Nephron progenitor cell (in vitro differentiated cells): Measurements from ENCODE around the gene DNAAF1.
"Not testable (repeated sequence)": the region's sequence is repeated elsewhere in the genome, so short reads cannot be mapped to it uniquely, and the experiment has no call there.

Experiments used
- DNase-seq: peaks from one replicate; pipeline ENCODE4 v3.0.0; 2021
- H3K27ac Mint-ChIP-seq: 2 replicates; pipeline ENCODE4 v1.8.0; 2021; ENCODE audit warnings: mild to moderate bottlenecking, moderate library complexity, mixed read lengths
- H3K27me3 Mint-ChIP-seq: 2 replicates; pipeline ENCODE4 v1.8.0; 2021; ENCODE audit warnings: mild to moderate bottlenecking, low read depth, mixed read lengths; ENCODE audit not compliant: poor library complexity
- H3K36me3 Mint-ChIP-seq: 2 replicates; pipeline ENCODE4 v1.8.0; 2021; ENCODE audit warnings: low read depth, mixed read lengths
- H3K4me1 Mint-ChIP-seq: 2 replicates; pipeline ENCODE4 v1.8.0; 2021; ENCODE audit warnings: mixed read lengths
- H3K4me3 Mint-ChIP-seq: 2 replicates; pipeline ENCODE4 v1.8.0; 2021; ENCODE audit warnings: mild to moderate bottlenecking, moderate library complexity, mixed read lengths
- H3K9me3 Mint-ChIP-seq: 2 replicates; pipeline ENCODE4 v1.8.0; 2021; ENCODE audit warnings: mild to moderate bottlenecking, moderate library complexity, mixed read lengths
- TF ChIP-seq, protein P1 (sequence below): fragments of 200-600 bp; sonication (generic); IDR thresholded peaks from 2 replicates; pipeline ENCODE4 v1.5.0; 2021; ENCODE audit warnings: antibody characterized with exemption

The DNAAF1 gene

DNA sequence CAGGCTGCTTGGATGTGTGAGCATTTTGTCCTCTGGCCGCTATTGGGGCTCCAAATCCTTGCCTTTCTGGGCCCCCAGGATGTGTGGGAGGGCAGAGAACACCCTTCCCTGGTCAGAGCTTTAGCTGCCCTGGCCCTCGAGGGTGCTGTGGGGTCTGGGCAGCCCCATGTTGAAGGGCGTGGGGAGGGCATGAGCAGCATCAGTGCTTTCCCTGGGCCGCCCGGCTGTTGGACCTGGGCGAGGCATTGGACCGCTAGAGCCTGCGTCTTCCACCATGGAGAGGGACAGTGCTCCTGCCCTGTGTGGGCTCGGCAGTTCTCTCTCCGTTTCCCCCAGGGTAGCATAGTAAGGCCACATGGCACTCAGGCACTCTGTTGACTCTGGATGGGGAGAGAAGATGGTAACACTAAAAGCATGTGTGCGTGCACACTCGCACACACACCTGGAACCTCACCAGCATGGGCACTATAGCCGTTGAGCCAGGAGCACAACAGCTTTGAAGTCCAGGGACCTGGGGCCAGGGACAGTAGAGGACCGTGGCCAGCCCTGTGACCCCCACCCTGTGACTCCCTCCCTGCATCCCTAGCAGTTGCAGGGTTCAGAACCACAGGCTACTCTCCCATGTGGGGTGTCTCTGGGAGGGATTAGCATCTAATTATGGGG lies 52.5 kb downstream of the DNAAF1 start:
- Mint-ChIP-seq H3K36me3 (no peaks in the 10 kb centered on the region), H3K4me1 (peaks cover 22% of the 10 kb centered on the region), H3K27me3 (peaks cover 13% of the 10 kb centered on the region), H3K4me3 (no peak overlapping the region), H3K27ac (peak overlapping the region; percentile 19), H3K9me3 (peaks cover 2% of the 10 kb centered on the region)
- no peak for DNase-seq
- TF ChIP-seq, protein P1, sequence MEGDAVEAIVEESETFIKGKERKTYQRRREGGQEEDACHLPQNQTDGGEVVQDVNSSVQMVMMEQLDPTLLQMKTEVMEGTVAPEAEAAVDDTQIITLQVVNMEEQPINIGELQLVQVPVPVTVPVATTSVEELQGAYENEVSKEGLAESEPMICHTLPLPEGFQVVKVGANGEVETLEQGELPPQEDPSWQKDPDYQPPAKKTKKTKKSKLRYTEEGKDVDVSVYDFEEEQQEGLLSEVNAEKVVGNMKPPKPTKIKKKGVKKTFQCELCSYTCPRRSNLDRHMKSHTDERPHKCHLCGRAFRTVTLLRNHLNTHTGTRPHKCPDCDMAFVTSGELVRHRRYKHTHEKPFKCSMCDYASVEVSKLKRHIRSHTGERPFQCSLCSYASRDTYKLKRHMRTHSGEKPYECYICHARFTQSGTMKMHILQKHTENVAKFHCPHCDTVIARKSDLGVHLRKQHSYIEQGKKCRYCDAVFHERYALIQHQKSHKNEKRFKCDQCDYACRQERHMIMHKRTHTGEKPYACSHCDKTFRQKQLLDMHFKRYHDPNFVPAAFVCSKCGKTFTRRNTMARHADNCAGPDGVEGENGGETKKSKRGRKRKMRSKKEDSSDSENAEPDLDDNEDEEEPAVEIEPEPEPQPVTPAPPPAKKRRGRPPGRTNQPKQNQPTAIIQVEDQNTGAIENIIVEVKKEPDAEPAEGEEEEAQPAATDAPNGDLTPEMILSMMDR = no peak

- no peaks in the 10 kb centered on the region for H3K36me3 Mint-ChIP-seq
- H3K4me1 Mint-ChIP-seq = peaks cover 22% of the 10 kb centered on the region
- TF ChIP-seq, protein P1 = no peak
- DNase-seq = no peak
- H3K4me3 Mint-ChIP-seq = no peak overlapping the region
- H3K27ac Mint-ChIP-seq = peak overlapping the region; percentile 71
- H3K9me3 Mint-ChIP-seq = peaks cover 3% of the 10 kb centered on the region
- H3K27me3 Mint-ChIP-seq = peaks cover 10% of the 10 kb centered on the region
Observed at GRCh38 chr16:84198401-84198800, 53.3 kb downstream of the DNAAF1 start.

DNA sequence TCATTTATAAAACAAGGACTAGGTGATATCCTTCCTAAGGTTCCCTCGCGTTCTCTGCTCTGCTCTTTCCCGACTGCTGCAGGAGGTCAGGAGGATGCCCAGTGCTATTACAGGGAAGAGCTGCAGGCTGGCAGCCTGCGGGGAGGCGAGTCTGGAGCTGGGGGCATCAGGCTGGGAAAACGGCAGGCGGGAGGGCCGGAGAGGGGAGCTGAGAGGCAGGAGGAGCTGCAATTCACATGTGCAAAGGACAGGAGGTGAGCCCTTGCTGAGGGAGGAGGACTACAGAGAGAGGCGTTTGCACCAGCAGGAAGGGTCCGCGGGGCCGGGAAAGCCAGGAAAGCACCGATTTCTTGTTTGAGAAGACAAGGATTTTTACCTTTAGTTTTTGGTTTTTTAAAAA lies 54.0 kb downstream of the DNAAF1 start:
- no peaks in the 10 kb centered on the region for H3K36me3 Mint-ChIP-seq
- no peak overlapping the region for H3K4me3 Mint-ChIP-seq
- DNase-seq = no peak
- peaks cover 22% of the 10 kb centered on the region for H3K4me1 Mint-ChIP-seq
- peaks cover 3% of the 10 kb centered on the region for H3K9me3 Mint-ChIP-seq
- H3K27ac Mint-ChIP-seq = no peak overlapping the region
- TF ChIP-seq, protein P1 = no peak
- peaks cover 5% of the 10 kb centered on the region for H3K27me3 Mint-ChIP-seq

- Mint-ChIP-seq H3K36me3 (no peaks in the 10 kb centered on the region), H3K27me3 (peaks cover 2% of the 10 kb centered on the region), H3K4me1 (peaks cover 17% of the 10 kb centered on the region), H3K9me3 (peaks cover 3% of the 10 kb centered on the region), H3K27ac (no peak overlapping the region), H3K4me3 (no peak overlapping the region)
- no peak for DNase-seq
- TF ChIP-seq, protein P1 = no peak
Observed at GRCh38 chr16:84199861-84200260, 54.8 kb downstream of the DNAAF1 start.

GRCh38 chr16:84204551-84204950 lies 59.4 kb downstream of the DNAAF1 start:
- DNase-seq, H3K36me3 Mint-ChIP-seq, H3K27ac Mint-ChIP-seq, H3K4me3 Mint-ChIP-seq, H3K9me3 Mint-ChIP-seq: not testable (repeated sequence)
- Mint-ChIP-seq H3K4me1 (peaks cover 21% of the 10 kb centered on the region), H3K27me3 (peaks cover 12% of the 10 kb centered on the region)

GRCh38 chr16:84205123-84205522 lies 60.0 kb downstream of the DNAAF1 start:
- H3K9me3 Mint-ChIP-seq, H3K27ac Mint-ChIP-seq, H3K36me3 Mint-ChIP-seq, DNase-seq, H3K4me3 Mint-ChIP-seq: not testable (repeated sequence)
- H3K4me1 Mint-ChIP-seq = peaks cover 21% of the 10 kb centered on the region
- H3K27me3 Mint-ChIP-seq = peaks cover 14% of the 10 kb centered on the region

DNA sequence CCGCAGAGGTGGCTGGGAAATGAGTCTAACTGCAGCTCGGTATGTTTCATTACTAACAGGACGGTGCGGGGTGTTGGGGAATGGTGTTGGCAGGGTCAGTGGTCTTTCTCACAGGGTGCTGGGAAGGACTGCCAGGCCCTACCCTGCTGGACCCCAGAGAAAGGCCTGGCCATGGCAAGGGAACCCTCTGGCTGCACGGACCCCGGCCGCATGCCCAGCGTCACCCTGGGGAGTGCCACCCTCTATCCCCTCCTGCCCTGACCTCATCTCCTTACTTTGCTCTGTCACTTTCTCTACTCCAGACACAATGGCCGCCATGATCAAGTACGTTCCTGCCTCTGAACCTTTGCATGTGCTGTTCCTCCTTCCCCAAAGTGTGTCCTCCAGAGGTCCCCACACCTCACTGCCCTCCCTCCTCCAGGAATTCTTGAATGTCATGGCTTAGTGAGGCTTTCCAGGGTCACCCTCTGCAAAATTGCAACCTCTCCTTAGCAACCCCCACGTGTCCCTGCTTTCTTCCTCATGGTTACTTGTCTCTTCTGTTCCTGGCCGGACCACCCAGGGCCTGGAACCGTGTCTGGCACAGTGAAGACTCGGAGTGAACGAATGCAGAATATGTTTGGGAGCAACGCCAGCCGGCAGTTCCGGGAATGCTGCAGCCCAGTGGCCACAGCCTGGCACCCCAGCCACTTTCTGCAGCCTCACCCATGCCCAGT lies 61.0 kb downstream of the DNAAF1 start:
- Mint-ChIP-seq H3K9me3 (peaks cover 3% of the 10 kb centered on the region), H3K4me3 (no peak overlapping the region), H3K4me1 (peaks cover 21% of the 10 kb centered on the region), H3K36me3 (no peaks in the 10 kb centered on the region), H3K27ac (no peak overlapping the region), H3K27me3 (peaks cover 17% of the 10 kb centered on the region)
- TF ChIP-seq, protein P1 = no peak
- DNase-seq = no peak
